HepG2 (cell line): ENCODE data around the gene SLC10A1. TPM values are rescaled to one million over a fixed set of nuclear protein-coding genes. Genes with fewer than 3 reads are reported as not detected.
A peak's percentile ranks its signal among the peaks of the same experiment; 100 is the strongest.

Experiments
- CBX2 ChIP-seq, 2 experiments: fragments of 200-600 bp in 1 of 2; sonication (generic); formaldehyde crosslinking in 1 of 2; IDR thresholded peaks; 2 replicates each; pipeline versions ENCODE4 v1.7.0 to v1.8.1; 2018 to 2022; ENCODE audit warnings: low read depth in 2 of 2, low read length in 1 of 2, mild to moderate bottlenecking in 1 of 2, missing genetic modification reagents in 1 of 2
- CCAR2 ChIP-seq: fragments of 200-400 bp; formaldehyde crosslinking; optimal IDR thresholded peaks from 2 replicates; pipeline ENCODE3; 2018; ENCODE audit warnings: low read depth, mild to moderate bottlenecking, low read length, moderate library complexity
- EZH2 ChIP-seq: conservative IDR thresholded peaks from 2 replicates; pipeline ENCODE4 v1.6.1; 2012; ENCODE audit warnings: mild to moderate bottlenecking, low read depth, low read length, moderate library complexity
- GZF1 ChIP-seq: sonication (generic); formaldehyde crosslinking; IDR thresholded peaks from 2 replicates; pipeline ENCODE4 v1.5.1; 2020; ENCODE audit warnings: mild to moderate bottlenecking, missing genetic modification reagents
- ISX ChIP-seq: sonication (generic); formaldehyde crosslinking; conservative IDR thresholded peaks from 2 replicates; pipeline ENCODE4 v1.5.0; 2020; ENCODE audit warnings: missing genetic modification reagents
- MTA1 ChIP-seq: sonication (generic); formaldehyde crosslinking; IDR thresholded peaks from 2 replicates; pipeline ENCODE4 v1.4.0; 2020; ENCODE audit warnings: missing genetic modification reagents, mild to moderate bottlenecking, borderline replicate concordance
- NBN ChIP-seq: fragments of 450-650 bp; conservative IDR thresholded peaks from 2 replicates; pipeline ENCODE4 v1.6.1; 2017
- NFIC ChIP-seq: IDR thresholded peaks from 2 replicates; pipeline ENCODE4 v1.6.1; 2012; ENCODE audit warnings: mild to moderate bottlenecking, low read length, inconsistent platforms
- NR3C1 ChIP-seq: sonication (generic); formaldehyde crosslinking; IDR thresholded peaks from 2 replicates; pipeline ENCODE4 v1.4.0; 2020; ENCODE audit warnings: missing genetic modification reagents
- PAX8 ChIP-seq: sonication (generic); formaldehyde crosslinking; IDR thresholded peaks from 2 replicates; pipeline ENCODE4 v1.8.0; 2022; ENCODE audit warnings: mild to moderate bottlenecking, missing genetic modification reagents, borderline replicate concordance
- SCMH1 ChIP-seq: sonication (generic); formaldehyde crosslinking; IDR thresholded peaks from 2 replicates; pipeline ENCODE4 v1.9.0; 2021; ENCODE audit warnings: missing genetic modification reagents, mild to moderate bottlenecking, borderline replicate concordance
- SIN3A ChIP-seq: IDR thresholded peaks from 2 replicates; pipeline ENCODE4 v1.6.1; 2011; ENCODE audit warnings: low read depth, mild to moderate bottlenecking, control low read depth, low read length, borderline replicate concordance
- SIN3B ChIP-seq: fragments of 150-350 bp; IDR thresholded peaks from 2 replicates; pipeline ENCODE4 v1.6.1; 2014; ENCODE audit warnings: low read length
- TP53 ChIP-seq: sonication (generic); formaldehyde crosslinking; conservative IDR thresholded peaks from 2 replicates; pipeline ENCODE4 v1.4.0; 2020; ENCODE audit warnings: missing genetic modification reagents
- TRIM24 ChIP-seq: sonication (generic); formaldehyde crosslinking; IDR thresholded peaks from 2 replicates; pipeline ENCODE4 v1.8.0; 2022; ENCODE audit warnings: mild to moderate bottlenecking, missing genetic modification reagents
- ZKSCAN5 ChIP-seq: sonication (generic); formaldehyde crosslinking; IDR thresholded peaks from 2 replicates; pipeline ENCODE4 v1.5.1; 2020; ENCODE audit warnings: mild to moderate bottlenecking, missing genetic modification reagents
- ZNF138 ChIP-seq: sonication (generic); formaldehyde crosslinking; IDR thresholded peaks from 2 replicates; pipeline ENCODE4 v1.5.0; 2020; ENCODE audit warnings: mild to moderate bottlenecking, low read depth, missing genetic modification reagents
- ZNF296 ChIP-seq: sonication (generic); formaldehyde crosslinking; conservative IDR thresholded peaks from 2 replicates; pipeline ENCODE4 v1.5.0; 2020; ENCODE audit warnings: mild to moderate bottlenecking, missing genetic modification reagents
- ZNF335 ChIP-seq: sonication (generic); formaldehyde crosslinking; IDR thresholded peaks from 2 replicates; pipeline ENCODE4 v1.4.0; 2020; ENCODE audit warnings: missing genetic modification reagents
- ZNF468 ChIP-seq: sonication (generic); formaldehyde crosslinking; IDR thresholded peaks from 2 replicates; pipeline ENCODE4 v1.8.0; 2022; ENCODE audit warnings: mild to moderate bottlenecking, moderate library complexity, missing genetic modification reagents
- ZNF558 ChIP-seq: sonication (generic); formaldehyde crosslinking; IDR thresholded peaks from 2 replicates; pipeline ENCODE4 v1.9.0; 2022; ENCODE audit warnings: mild to moderate bottlenecking, missing genetic modification reagents, borderline replicate concordance
- ZNF589 ChIP-seq: sonication (generic); formaldehyde crosslinking; conservative IDR thresholded peaks from 2 replicates; pipeline ENCODE4 v1.8.0; 2022; ENCODE audit warnings: mild to moderate bottlenecking, moderate library complexity, missing genetic modification reagents
- ZNF777 ChIP-seq: sonication (generic); formaldehyde crosslinking; IDR thresholded peaks from 2 replicates; pipeline ENCODE4 v1.4.0; 2020; ENCODE audit warnings: missing genetic modification reagents
- polyA plus RNA-seq, 8 experiments: library from polyadenylated mRNA; depleted of rRNA in 3 of 8; stranded (reverse) in 7 of 8; unstranded in 1 of 8; fragments of >200 nt; fragmentation: Illumina TruSeq in 4 of 8; extraction: Trizol in 4 of 8; gene quantifications; 2 replicates each; pipeline versions ENCODE4 v1.2.1 to v1.2.3, GENCODE V29; 2011 to 2016; ENCODE audit warnings: low read depth in 4 of 8, missing spikeins in 1 of 8, mixed read lengths in 1 of 8; ENCODE audit not compliant: insufficient read depth in 1 of 8
- total RNA-seq, 5 experiments: library from RNA; depleted of rRNA; stranded (reverse); fragments of >200 nt; fragmentation: Illumina TruSeq; extraction: Trizol; gene quantifications; 2 replicates each; pipeline ENCODE4 v1.2.3, GENCODE V29; 2016; ENCODE audit warnings: low read depth in 1 of 5
- TF ChIP-seq, protein P1 (sequence below): sonication (generic); formaldehyde crosslinking; IDR thresholded peaks from 2 replicates; pipeline ENCODE4 v1.4.0; 2020; ENCODE audit warnings: missing genetic modification reagents; ENCODE audit errors: not compliant biosample characterization
- TF ChIP-seq, protein P2 (sequence below): sonication (generic); formaldehyde crosslinking; IDR thresholded peaks from 2 replicates; pipeline ENCODE4 v1.4.0; 2020; ENCODE audit warnings: missing genetic modification reagents
- TF ChIP-seq, protein P3 (sequence below): sonication (generic); formaldehyde crosslinking; conservative IDR thresholded peaks from 2 replicates; pipeline ENCODE4 v1.4.0; 2020; ENCODE audit warnings: mild to moderate bottlenecking, missing genetic modification reagents, moderate library complexity

The SLC10A1 gene
- total and polyA plus RNA-seq, 2 of the 13 experiments (the other 11 are each of a cell fraction or from before 2014, with no cell fraction given): 0.17 TPM; not detected in 1

DNA sequence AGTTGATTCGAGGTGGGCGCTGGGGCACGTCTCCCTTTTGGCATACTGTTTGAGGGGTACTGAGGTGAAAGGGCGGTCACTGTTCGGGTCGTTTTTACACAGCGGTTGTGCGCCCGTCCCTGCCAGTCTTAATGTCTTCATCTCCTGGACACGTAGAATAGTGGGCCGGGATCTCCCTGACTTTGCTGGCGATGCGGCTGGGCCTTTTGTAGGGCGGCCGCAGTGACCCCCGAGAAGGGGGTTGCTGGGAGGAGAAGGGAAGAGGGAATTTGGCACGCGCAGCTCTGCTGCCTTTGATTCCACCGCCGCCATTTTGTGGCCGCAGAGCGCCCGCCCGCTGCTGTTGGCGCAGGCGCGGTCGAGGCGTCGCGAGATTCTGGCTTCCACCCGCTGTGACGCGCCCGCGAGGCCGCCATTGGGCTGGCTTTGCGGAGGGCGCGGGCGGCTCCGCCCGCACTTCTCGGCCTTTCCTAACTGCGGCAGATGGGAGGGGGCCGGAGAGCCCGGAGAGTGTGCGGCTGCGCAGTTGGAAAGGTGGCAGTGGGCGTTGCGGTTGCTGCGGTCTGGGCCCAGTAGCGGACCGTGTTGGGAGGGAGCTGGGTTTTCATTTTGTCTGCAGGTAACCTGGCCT, 29.6 kb downstream of the SLC10A1 start (continued):
- TF ChIP-seq, protein P1, sequence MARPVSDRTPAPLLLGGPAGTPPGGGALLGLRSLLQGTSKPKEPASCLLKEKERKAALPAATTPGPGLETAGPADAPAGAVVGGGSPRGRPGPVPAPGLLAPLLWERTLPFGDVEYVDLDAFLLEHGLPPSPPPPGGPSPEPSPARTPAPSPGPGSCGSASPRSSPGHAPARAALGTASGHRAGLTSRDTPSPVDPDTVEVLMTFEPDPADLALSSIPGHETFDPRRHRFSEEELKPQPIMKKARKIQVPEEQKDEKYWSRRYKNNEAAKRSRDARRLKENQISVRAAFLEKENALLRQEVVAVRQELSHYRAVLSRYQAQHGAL (CRISPR knock-in tag): no peak
- TF ChIP-seq ZNF558 (CRISPR knock-in tag) (0 out of 2 replicates have a peak, but pooled peaks have one; percentile 22), SIN3B (no peak), ZNF468 (CRISPR knock-in tag) (no peak), CBX2 (IDR thresholded peaks at IDR 0.05; ENCODE audit: low read depth, low read length) (no peak), CBX2 (CRISPR knock-in tag; IDR thresholded peaks at IDR 0.05; ENCODE audit: low read depth) (no peak), NBN (no peak), ZNF138 (CRISPR knock-in tag) (0 out of 2 replicates have a peak, but pooled peaks have one; percentile 43), NR3C1 (CRISPR knock-in tag) (no peak), CCAR2 (no peak), MTA1 (no peak), EZH2 (no peak), TRIM24 (CRISPR knock-in tag) (no peak), ZNF335 (CRISPR knock-in tag) (no peak), TP53 (CRISPR knock-in tag) (no peak), GZF1 (CRISPR knock-in tag) (no peak), NFIC (no peak), ZNF296 (CRISPR knock-in tag) (no peak), ZNF777 (CRISPR knock-in tag) (no peak), SCMH1 (CRISPR knock-in tag) (no peak), SIN3A (no peak), PAX8 (CRISPR knock-in tag) (no peak), ISX (CRISPR knock-in tag) (no peak), ZNF589 (CRISPR knock-in tag) (no peak; the same call in 1 of the 2 replicates), ZKSCAN5 (CRISPR knock-in tag) (no peak)
- TF ChIP-seq, protein P2, sequence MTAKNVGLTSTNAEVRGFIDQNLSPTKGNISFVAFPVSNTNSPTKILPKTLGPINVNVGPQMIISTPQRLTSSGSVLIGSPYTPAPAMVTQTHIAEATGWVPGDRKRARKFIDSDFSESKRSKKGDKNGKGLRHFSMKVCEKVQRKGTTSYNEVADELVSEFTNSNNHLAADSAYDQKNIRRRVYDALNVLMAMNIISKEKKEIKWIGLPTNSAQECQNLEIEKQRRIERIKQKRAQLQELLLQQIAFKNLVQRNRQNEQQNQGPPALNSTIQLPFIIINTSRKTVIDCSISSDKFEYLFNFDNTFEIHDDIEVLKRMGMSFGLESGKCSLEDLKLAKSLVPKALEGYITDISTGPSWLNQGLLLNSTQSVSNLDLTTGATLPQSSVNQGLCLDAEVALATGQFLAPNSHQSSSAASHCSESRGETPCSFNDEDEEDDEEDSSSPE (CRISPR knock-in tag): peak; percentile 79
- TF ChIP-seq, protein P3, sequence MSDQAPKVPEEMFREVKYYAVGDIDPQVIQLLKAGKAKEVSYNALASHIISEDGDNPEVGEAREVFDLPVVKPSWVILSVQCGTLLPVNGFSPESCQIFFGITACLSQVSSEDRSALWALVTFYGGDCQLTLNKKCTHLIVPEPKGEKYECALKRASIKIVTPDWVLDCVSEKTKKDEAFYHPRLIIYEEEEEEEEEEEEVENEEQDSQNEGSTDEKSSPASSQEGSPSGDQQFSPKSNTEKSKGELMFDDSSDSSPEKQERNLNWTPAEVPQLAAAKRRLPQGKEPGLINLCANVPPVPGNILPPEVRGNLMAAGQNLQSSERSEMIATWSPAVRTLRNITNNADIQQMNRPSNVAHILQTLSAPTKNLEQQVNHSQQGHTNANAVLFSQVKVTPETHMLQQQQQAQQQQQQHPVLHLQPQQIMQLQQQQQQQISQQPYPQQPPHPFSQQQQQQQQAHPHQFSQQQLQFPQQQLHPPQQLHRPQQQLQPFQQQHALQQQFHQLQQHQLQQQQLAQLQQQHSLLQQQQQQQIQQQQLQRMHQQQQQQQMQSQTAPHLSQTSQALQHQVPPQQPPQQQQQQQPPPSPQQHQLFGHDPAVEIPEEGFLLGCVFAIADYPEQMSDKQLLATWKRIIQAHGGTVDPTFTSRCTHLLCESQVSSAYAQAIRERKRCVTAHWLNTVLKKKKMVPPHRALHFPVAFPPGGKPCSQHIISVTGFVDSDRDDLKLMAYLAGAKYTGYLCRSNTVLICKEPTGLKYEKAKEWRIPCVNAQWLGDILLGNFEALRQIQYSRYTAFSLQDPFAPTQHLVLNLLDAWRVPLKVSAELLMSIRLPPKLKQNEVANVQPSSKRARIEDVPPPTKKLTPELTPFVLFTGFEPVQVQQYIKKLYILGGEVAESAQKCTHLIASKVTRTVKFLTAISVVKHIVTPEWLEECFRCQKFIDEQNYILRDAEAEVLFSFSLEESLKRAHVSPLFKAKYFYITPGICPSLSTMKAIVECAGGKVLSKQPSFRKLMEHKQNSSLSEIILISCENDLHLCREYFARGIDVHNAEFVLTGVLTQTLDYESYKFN (CRISPR knock-in tag): no peak
